OCI-LY3 (cell line): ENCODE measurements around the gene GAB1.

Source experiments
- EZH2phosphoT487 ChIP-seq: fragments of 200-600 bp; shearing (Covaris generic); IDR thresholded peaks from 2 replicates; pipeline ENCODE4 v1.6.1; 2018; ENCODE audit warnings: antibody characterized with exemption, mixed run types, low read depth
- TF ChIP-seq, protein P1 (sequence below): fragments of 200-600, 300-600 bp; sonication (generic); IDR thresholded peaks from 2 replicates; pipeline ENCODE4 v1.5.1; 2014; ENCODE audit warnings: antibody characterized with exemption, low read length, low read depth

GRCh38 chr4:143382596-143382995 is 45.9 kb downstream of the GAB1 start:
- TF ChIP-seq, protein P1, sequence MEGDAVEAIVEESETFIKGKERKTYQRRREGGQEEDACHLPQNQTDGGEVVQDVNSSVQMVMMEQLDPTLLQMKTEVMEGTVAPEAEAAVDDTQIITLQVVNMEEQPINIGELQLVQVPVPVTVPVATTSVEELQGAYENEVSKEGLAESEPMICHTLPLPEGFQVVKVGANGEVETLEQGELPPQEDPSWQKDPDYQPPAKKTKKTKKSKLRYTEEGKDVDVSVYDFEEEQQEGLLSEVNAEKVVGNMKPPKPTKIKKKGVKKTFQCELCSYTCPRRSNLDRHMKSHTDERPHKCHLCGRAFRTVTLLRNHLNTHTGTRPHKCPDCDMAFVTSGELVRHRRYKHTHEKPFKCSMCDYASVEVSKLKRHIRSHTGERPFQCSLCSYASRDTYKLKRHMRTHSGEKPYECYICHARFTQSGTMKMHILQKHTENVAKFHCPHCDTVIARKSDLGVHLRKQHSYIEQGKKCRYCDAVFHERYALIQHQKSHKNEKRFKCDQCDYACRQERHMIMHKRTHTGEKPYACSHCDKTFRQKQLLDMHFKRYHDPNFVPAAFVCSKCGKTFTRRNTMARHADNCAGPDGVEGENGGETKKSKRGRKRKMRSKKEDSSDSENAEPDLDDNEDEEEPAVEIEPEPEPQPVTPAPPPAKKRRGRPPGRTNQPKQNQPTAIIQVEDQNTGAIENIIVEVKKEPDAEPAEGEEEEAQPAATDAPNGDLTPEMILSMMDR, result no peak
- TF ChIP-seq EZH2phosphoT487, result no peak
